Activated T-helper 1 cell treated with anti-CD3 and anti-CD28 coated beads, Interleukin-2, amount 50 U/mL, for 16 hours (primary cell): ENCODE measurements around the gene SLC38A9.
"Not testable (repeated sequence)": the region's sequence is repeated elsewhere in the genome, so short reads cannot be mapped to it uniquely, and the experiment has no call there.

Source experiments
- DNase-seq, 2 donors: peaks; one replicate each; pipeline ENCODE4 v3.0.0-alpha.2; 2020; ENCODE audit warnings: low read depth in 1 of 2, low spot score in 1 of 2

Gene SLC38A9

GRCh38 chr5:55706230-55706629, 5.9 kb downstream of the SLC38A9 start:
- DNase-seq = no peak

- no peak for DNase-seq
Observed at GRCh38 chr5:55702598-55703345, 9.4 kb downstream of the SLC38A9 start.

- DNase-seq = no peak
Observed at GRCh38 chr5:55701462-55702103, 10.5 kb downstream of the SLC38A9 start.

- DNase-seq = no peak
Observed at GRCh38 chr5:55700745-55701144, 11.4 kb downstream of the SLC38A9 start.

- DNase-seq = no peak
Observed at GRCh38 chr5:55699041-55699688, 13.0 kb downstream of the SLC38A9 start.

GRCh38 chr5:55696704-55697103, 15.4 kb downstream of the SLC38A9 start:
- not testable (repeated sequence) for DNase-seq

- DNase-seq = no peak
Observed at GRCh38 chr5:55694152-55694830, 17.8 kb downstream of the SLC38A9 start.

- DNase-seq = no peak
Observed at GRCh38 chr5:55692509-55692908, 19.6 kb downstream of the SLC38A9 start.

GRCh38 chr5:55692106-55692417, 20.1 kb downstream of the SLC38A9 start:
- DNase-seq = no peak

- no peak for DNase-seq
Observed at GRCh38 chr5:55691265-55692105, 20.6 kb downstream of the SLC38A9 start.

GRCh38 chr5:55682071-55682470, 30.1 kb downstream of the SLC38A9 start:
- no peak for DNase-seq

- no peak for DNase-seq
Observed at GRCh38 chr5:55681301-55681700, 30.8 kb downstream of the SLC38A9 start.

- DNase-seq = no peak
Observed at GRCh38 chr5:55680353-55680752, 31.8 kb downstream of the SLC38A9 start.

- no peak for DNase-seq
Observed at GRCh38 chr5:55679556-55679955, 32.6 kb downstream of the SLC38A9 start.

- DNase-seq = no peak
Observed at GRCh38 chr5:55675119-55675518, 37.0 kb downstream of the SLC38A9 start.

- no peak for DNase-seq
Observed at GRCh38 chr5:55674340-55674739, 37.8 kb downstream of the SLC38A9 start.

- DNase-seq = no peak
Observed at GRCh38 chr5:55672477-55672911, 39.6 kb downstream of the SLC38A9 start.

- DNase-seq = no peak
Observed at GRCh38 chr5:55671975-55672374, 40.1 kb downstream of the SLC38A9 start.

- no peak for DNase-seq
Observed at GRCh38 chr5:55668356-55668755, 43.8 kb downstream of the SLC38A9 start.

- no peak for DNase-seq
Observed at GRCh38 chr5:55667938-55668337, 44.2 kb downstream of the SLC38A9 start.

- no peak for DNase-seq
Observed at GRCh38 chr5:55665065-55665464, 47.1 kb downstream of the SLC38A9 start.
